Spleen (tissue), 7 donors: ENCODE data around the gene PITPNM1.

ENCODE experiments used
- CTCF ChIP-seq, 11 experiments: fragments of 200-600 bp in 7 of 11; fragments of 450-650 bp in 4 of 11; sonication (generic) in 4 of 11; IDR thresholded peaks in 8 of 11; conservative IDR thresholded peaks in 3 of 11; 1 replicate in 7 of 11; 2 replicates in 4 of 11; pipeline versions ENCODE4 v1.4.0 to v1.8.0; 2016 to 2021; ENCODE audit warnings: antibody characterized with exemption in 11 of 11, inconsistent platforms in 4 of 11, mild to moderate bottlenecking in 1 of 11
- POLR2A ChIP-seq, 3 donors: fragments of 450-650 bp; IDR thresholded peaks; one replicate each; pipeline ENCODE4 v1.5.1; 2017; ENCODE audit warnings: antibody characterized with exemption in 3 of 3, mild to moderate bottlenecking in 1 of 3
- donor health status: DM: no; HTN: no; CAD: no; lungs with moderate emphysema.
- donor health status: DM: no; HTN: no; CAD: no.
- donor health status: DM: no; HTN: no; CAD: no.

DNA sequence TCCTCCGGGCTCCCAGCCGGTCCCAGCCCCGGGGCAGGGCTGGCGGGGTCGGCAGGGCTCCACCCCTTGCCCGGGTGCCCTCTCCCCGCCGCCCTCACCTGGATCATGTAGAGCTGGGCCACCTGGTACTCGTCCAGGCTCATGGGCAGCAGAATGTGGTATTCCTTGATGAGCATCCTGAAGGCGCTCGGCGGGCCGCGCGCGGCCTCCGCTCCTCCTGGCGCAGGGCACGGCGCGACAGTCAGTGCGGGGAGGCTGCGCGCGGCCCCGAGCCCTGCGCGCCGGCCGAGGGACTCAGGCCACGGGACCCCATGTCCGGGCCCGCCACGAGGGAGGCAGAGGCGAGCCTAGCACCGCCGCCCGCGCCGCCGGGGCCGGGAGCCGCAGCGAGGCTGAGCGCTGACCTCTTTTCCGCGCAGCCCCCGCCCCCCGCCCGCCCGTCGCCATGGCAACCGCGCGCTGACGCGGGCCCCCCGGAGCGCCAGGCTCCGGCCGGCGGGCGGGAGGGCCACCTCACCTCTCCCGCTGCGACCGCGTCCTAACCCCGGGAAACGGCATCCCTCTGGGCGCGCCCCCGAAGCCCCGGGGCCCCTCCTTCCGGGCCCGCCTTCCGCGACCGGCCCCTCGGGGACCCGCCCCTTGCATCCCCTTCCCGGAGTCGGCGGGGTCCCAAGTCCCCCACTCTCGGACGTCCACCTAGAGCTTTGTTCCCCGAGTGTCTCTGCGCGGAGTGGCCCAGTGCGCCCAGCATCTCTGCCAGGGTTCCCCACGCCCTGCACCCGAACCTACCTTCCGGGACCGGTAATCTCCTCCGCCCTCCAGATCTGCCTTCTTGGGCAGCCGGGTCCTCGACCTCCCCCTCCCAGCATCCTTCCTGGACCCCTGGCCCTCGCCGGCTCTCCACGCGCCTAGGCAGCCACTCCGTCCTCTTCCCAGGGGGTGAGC lies 886 bp downstream of the PITPNM1 start:
- TF ChIP-seq POLR2A (IDR thresholded peaks at IDR 0.05) (no peak), CTCF (IDR thresholded peaks at IDR 0.05 in 8 of 11, conservative IDR thresholded peaks at IDR 0.05 in 3 of 11) (no peak)
